CD4-positive, alpha-beta T cell treated with Interleukin-15 for 4 hours (primary cell): ENCODE measurements around the gene CUTA.
A peak's percentile ranks its signal among the peaks of the same experiment; 100 is the strongest.

ENCODE experiments used
- DNase-seq: peaks from one replicate; pipeline ENCODE4 v3.0.0-alpha.2; 2020; ENCODE audit warnings: low spot score

Gene CUTA

GRCh38 chr6:33417903-33418689 lies at the start of gene CUTA:
Gene CUTA, minus strand, starts transcription at chr6:33418107. Its CDS starts 107 bp downstream, at chr6:33418000.
- DNase-seq, result peak; percentile 99

- DNase-seq, result no peak
These were observed 49.2 kb upstream of the CUTA start for GRCh38 chr6:33467091-33467490.

GRCh38 chr6:33466075-33466735 lies 48.3 kb upstream of the CUTA start:
- DNase-seq, result no peak

- DNase-seq, result no peak
These were observed 41.3 kb upstream of the CUTA start for GRCh38 chr6:33459226-33459625.

GRCh38 chr6:33458676-33459075 lies 40.8 kb upstream of the CUTA start:
- DNase-seq, result no peak

GRCh38 chr6:33456156-33456555 lies 38.2 kb upstream of the CUTA start:
- no peak for DNase-seq

GRCh38 chr6:33455051-33455450 lies 37.1 kb upstream of the CUTA start:
- no peak for DNase-seq

- peak; percentile 96 for DNase-seq
These were observed 36.4 kb upstream of the CUTA start, which contains the start of gene ZBTB9 for GRCh38 chr6:33454009-33454946. Gene ZBTB9, plus strand, starts transcription at chr6:33454576. Its CDS starts 525 bp downstream, at chr6:33455101.

GRCh38 chr6:33453393-33454008 lies 35.6 kb upstream of the CUTA start:
- DNase-seq, result no peak

- no peak for DNase-seq
These were observed 34.6 kb upstream of the CUTA start for GRCh38 chr6:33452496-33452895.

- no peak for DNase-seq
These were observed 33.7 kb upstream of the CUTA start for GRCh38 chr6:33451606-33452005.

GRCh38 chr6:33450434-33450833 lies 32.5 kb upstream of the CUTA start:
- DNase-seq, result no peak

GRCh38 chr6:33446356-33446755 lies 28.4 kb upstream of the CUTA start:
- no peak for DNase-seq

- DNase-seq, result no peak
These were observed 27.3 kb upstream of the CUTA start for GRCh38 chr6:33445119-33445603.

- DNase-seq, result no peak
These were observed 26.0 kb upstream of the CUTA start for GRCh38 chr6:33443619-33444504.

GRCh38 chr6:33443025-33443424 lies 25.1 kb upstream of the CUTA start:
- no peak for DNase-seq

- DNase-seq, result no peak
These were observed 24.4 kb upstream of the CUTA start for GRCh38 chr6:33442283-33442682.

GRCh38 chr6:33441457-33441856 lies 23.6 kb upstream of the CUTA start:
- DNase-seq, result no peak

GRCh38 chr6:33440649-33441309 lies 22.9 kb upstream of the CUTA start:
- DNase-seq, result no peak
